IMR-90 (cell line): ENCODE data around the gene PLPP4.

Experiments used
- CTCF ChIP-seq: conservative IDR thresholded peaks from 2 replicates; pipeline ENCODE4 v1.5.1; 2012; ENCODE audit warnings: mild to moderate bottlenecking, low read depth, low read length, improper control_type of control experiment
- FOS ChIP-seq: fragments of 150-350 bp; IDR thresholded peaks from 2 replicates; pipeline ENCODE4 v1.6.1; 2016; ENCODE audit warnings: low read depth, low read length
- MAFK ChIP-seq: IDR thresholded peaks from 2 replicates; pipeline ENCODE4 v1.6.1; 2012; ENCODE audit warnings: low read depth, low read length, improper control_type of control experiment
- NFE2L2 ChIP-seq: fragments of 150-350 bp; IDR thresholded peaks from 2 replicates; pipeline ENCODE4 v1.6.1; 2016; ENCODE audit warnings: low read depth, mild to moderate bottlenecking, low read length
- POLR2A ChIP-seq: IDR thresholded peaks from 2 replicates; pipeline ENCODE4 v1.6.1; 2012; ENCODE audit warnings: mild to moderate bottlenecking, low read depth, low read length
- USF2 ChIP-seq: fragments of 150-350 bp; IDR thresholded peaks from 2 replicates; pipeline ENCODE4 v1.6.1; 2017; ENCODE audit warnings: mild to moderate bottlenecking, antibody characterized with exemption, low read length, low read depth

GRCh38 chr10:120499883-120500282 is 42.9 kb downstream of the PLPP4 start:
- no peak for TF ChIP-seq USF2
- no peak for TF ChIP-seq CTCF
- TF ChIP-seq POLR2A = no peak
- no peak for TF ChIP-seq NFE2L2
- TF ChIP-seq MAFK = no peak
- no peak for TF ChIP-seq FOS
